HPDE6-E6E7 (cell line): ENCODE measurements around the gene DNAH11.
"Not testable (repeated sequence)": the region's sequence is repeated elsewhere in the genome, so short reads cannot be mapped to it uniquely, and the experiment has no call there.

Experiments used
- DNase-seq: peaks from one replicate; pipeline ENCODE4 v3.0.0; 2011; ENCODE audit warnings: missing footprints; ENCODE audit errors: extremely low spot score

DNAH11 gene

GRCh38 chr7:21883501-21883900, 340.7 kb downstream of the DNAH11 start:
- DNase-seq: not testable (repeated sequence)

- DNase-seq: no peak
Measured at GRCh38 chr7:21884496-21884895, 341.7 kb downstream of the DNAH11 start.

- DNase-seq: no peak
Measured at GRCh38 chr7:21886396-21886795, 343.6 kb downstream of the DNAH11 start.

GRCh38 chr7:21887353-21887752, 344.5 kb downstream of the DNAH11 start:
- DNase-seq: no peak

- no peak for DNase-seq
Measured at GRCh38 chr7:21887779-21888178, 344.9 kb downstream of the DNAH11 start.

GRCh38 chr7:21891291-21891690, 348.5 kb downstream of the DNAH11 start:
- no peak for DNase-seq

GRCh38 chr7:21893401-21893800, 350.6 kb downstream of the DNAH11 start:
- no peak for DNase-seq

- DNase-seq: no peak
Measured at GRCh38 chr7:21898265-21898930, 355.6 kb downstream of the DNAH11 start.

GRCh38 chr7:21902240-21902639, 359.4 kb downstream of the DNAH11 start:
- DNase-seq: no peak

- no peak for DNase-seq
Measured at GRCh38 chr7:21903020-21903786, 360.4 kb downstream of the DNAH11 start.

GRCh38 chr7:21908746-21909145, 365.9 kb downstream of the DNAH11 start:
- DNase-seq: no peak

GRCh38 chr7:21910253-21910652, 367.4 kb downstream of the DNAH11 start:
- no peak for DNase-seq

- no peak for DNase-seq
Measured at GRCh38 chr7:21911341-21911875, 368.6 kb downstream of the DNAH11 start.

GRCh38 chr7:21912305-21912704, 369.5 kb downstream of the DNAH11 start:
- DNase-seq: no peak

GRCh38 chr7:21912931-21913780, 370.3 kb downstream of the DNAH11 start:
- DNase-seq: no peak

GRCh38 chr7:21914671-21915070, 371.8 kb downstream of the DNAH11 start:
- no peak for DNase-seq

- DNase-seq: no peak
Measured at GRCh38 chr7:21915140-21915539, 372.3 kb downstream of the DNAH11 start.

- DNase-seq: no peak
Measured at GRCh38 chr7:21916176-21916575, 373.3 kb downstream of the DNAH11 start.

GRCh38 chr7:21916629-21917028, 373.8 kb downstream of the DNAH11 start:
- DNase-seq: no peak

GRCh38 chr7:21918216-21918615, 375.4 kb downstream of the DNAH11 start:
- DNase-seq: no peak

GRCh38 chr7:21920936-21921335, 378.1 kb downstream of the DNAH11 start:
- DNase-seq: no peak

- DNase-seq: no peak
Measured at GRCh38 chr7:21922605-21923004, 379.8 kb downstream of the DNAH11 start.
